SKM-1 (cell line): ENCODE data around the gene CBL.
A peak's percentile ranks its signal among the peaks of the same experiment; 100 is the strongest.
"Not testable (repeated sequence)": the region's sequence is repeated elsewhere in the genome, so short reads cannot be mapped to it uniquely, and the experiment has no call there.

ENCODE experiments used
- DNase-seq: peaks from one replicate; lab custom pipeline; 2025; ENCODE audit not compliant: unreplicated experiment; lab: John Stamatoyannopoulos, UW

The CBL gene

DNA sequence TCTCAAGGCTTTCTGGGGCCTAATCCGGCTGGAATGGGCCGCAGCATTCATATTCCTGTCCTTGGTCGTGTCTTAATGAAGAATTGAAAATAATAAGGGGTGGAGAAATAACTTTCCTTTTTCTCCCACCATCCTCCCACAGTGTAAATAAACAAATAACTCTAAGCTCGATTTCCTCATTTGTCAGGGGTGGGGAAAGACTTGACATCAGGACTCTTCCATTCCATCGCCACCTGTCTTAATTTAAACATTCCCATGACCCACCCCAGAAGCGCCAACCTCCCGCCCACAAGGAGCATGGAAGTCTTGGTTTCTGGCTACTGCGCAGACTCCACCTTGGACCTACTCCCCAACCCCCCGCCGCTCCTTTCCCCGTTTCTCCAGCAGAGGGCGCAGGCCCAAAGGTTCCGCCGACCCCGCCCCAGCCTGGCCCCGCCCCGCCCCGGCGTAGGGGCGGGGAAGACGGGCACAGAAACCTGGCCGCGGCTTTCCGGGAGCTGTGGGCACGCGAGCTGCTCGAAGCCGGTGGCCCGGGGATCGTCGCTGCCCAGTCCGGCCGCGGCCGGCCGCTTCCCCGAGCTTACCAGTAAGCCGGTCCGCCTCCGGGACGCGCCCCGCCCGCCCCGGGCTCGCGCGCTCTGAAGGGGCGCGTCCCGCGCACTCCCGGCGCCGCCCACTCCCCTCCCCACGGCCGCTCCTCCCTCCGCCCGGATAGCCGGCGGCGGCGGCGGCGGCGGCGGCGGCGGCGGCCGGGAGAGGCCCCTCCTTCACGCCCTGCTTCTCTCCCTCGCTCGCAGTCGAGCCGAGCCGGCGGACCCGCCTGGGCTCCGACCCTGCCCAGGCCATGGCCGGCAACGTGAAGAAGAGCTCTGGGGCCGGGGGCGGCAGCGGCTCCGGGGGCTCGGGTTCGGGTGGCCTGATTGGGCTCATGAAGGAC, at the start of gene CBL:
Gene CBL, plus strand, starts transcription at position 766 of the 937 bp plus-strand sequence. Its CDS starts 79 bp downstream, at position 845.
- peak; percentile 51 for DNase-seq

DNA sequence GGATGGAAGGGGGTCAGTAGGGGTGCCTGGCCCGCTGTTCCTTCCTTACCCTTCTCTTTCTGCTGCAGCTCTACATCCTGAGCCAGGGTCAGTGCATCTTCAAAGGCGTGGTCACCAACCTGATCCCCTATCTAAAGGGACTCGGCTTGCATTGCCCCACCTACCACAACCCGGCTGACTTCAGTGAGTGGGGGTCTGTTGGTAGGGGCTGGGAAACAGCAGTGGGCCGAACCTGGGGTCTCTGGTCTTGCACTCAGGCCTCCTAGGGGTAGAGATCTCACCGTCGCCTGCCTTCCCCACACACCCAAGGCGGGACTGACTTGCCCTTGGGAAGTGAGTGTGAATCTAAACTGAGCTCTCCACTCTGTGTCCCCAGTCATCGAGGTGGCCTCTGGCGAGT, 49.6 kb upstream of the CBL start:
- DNase-seq: no peak

GRCh38 chr11:119157063-119157462, 49.1 kb upstream of the CBL start:
- no peak for DNase-seq

GRCh38 chr11:119158467-119158866, 47.7 kb upstream of the CBL start:
- no peak for DNase-seq

GRCh38 chr11:119160151-119160550, 46.0 kb upstream of the CBL start:
- no peak for DNase-seq

DNA sequence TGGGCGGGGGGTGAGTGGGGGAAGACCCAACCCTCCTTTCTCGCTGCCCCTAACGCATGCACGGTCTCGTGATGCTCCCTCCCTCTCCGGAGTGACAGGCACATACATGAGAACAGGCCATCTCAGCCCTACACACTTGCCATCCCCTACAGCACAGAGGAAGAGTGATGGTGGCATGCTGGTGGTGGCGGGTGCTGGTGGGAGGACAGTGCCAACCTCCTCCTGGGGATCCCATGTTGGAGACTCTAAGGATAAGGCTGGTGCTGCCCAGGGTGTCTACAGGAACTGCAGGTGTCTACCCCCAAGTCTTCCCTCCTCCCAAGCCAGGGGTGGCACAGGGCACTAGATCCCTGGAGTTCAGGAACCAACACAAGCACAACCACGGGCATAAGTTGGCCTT, 44.3 kb upstream of the CBL start:
- DNase-seq: no peak

- DNase-seq: no peak
These were observed 39.6 kb upstream of the CBL start for GRCh38 chr11:119166368-119167076.

- not testable (repeated sequence) for DNase-seq
These were observed 39.1 kb upstream of the CBL start for GRCh38 chr11:119167077-119167458.

DNA sequence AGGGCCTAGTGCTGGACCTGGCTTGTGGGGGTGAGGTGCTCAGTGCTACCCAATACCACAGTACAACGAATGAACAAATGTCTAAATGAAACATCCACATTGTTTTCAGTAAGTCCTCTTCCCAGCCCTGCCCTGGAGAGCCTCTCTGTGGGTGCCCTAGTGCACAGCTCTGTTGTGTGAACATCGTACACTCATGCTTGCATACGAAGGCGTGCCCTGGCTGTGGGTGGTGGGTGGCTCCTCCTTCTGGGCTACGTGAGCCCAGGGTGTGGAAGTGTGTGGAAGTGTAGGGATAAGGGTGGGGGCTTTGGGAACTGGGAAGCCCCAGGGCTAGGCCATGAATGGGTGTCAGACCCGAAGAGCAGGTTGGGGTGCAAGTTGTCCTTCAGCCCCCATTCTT, 38.2 kb upstream of the CBL start:
- DNase-seq: no peak

DNA sequence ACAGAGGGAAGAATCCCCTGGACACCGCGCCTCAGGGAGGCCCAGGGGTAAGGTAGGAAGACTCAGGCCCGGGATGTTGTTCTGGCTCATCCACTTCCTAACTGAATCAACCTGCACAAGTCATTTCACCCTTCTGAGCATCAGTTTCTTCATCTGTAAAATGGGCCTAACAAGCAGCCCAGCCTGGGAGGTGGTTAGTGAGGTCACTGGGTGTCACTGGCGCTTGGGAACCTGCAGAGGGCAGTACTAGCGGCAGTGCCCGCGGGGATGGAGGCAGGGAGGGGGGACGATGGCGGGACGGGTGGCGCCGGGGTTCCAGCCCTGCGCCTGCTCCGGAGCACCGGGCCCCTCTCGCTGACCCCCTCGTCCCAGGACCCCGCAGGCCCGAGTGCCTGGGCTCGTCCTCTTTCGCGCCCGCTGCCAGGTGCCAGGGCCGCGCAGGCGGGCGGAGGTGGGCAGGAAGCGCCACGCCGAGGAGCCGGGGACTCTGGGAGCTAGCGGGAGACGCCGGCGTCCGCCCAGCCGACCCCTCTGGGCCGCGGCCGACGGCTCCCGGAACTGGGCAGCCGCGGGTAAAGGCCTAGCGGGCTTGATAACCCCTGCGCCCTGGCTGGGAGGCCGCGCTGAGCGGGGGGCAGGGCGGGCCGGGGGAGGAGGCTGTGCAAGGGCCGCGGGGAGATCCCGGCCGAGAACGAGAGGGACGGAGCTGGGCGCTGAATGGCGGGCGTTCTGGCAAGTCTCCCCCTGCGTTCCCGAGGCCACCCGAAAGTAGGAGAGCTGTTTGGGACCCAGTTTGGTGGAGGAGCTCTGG, 37.5 kb upstream of the CBL start, which contains the start of gene NLRX1:
Gene NLRX1, plus strand, starts transcription at position 255 of the 811 bp plus-strand sequence. CDS start 2,679 bp downstream, outside the sequence.
- peak; percentile 76 for DNase-seq

DNA sequence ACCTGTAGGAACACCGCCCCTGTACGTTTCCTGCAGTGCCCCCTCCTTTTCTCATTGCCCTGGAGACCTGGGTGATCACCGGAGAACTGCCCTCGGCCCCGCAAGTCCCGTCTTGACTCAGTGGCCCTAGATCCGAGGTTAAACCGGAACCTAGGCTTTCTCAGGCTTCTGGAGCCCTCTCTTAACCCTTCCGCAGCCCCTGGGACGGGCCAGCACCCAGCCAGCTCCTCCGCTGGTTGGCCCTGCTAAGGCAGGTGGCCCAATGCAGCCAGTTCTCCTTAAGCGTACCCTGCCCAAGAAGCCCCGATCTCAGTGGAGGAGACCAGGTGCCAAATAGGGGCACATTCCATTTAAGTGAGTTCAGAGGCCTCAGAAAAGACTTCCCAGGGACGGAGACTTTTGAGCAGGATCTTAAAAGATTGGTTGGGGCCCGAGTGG, 36.8 kb upstream of the CBL start:
- DNase-seq: no peak

- peak; percentile 59 for DNase-seq
These were observed 33.6 kb upstream of the CBL start for GRCh38 chr11:119172513-119172912.

- no peak for DNase-seq
These were observed 32.7 kb upstream of the CBL start for GRCh38 chr11:119173453-119173852.

DNA sequence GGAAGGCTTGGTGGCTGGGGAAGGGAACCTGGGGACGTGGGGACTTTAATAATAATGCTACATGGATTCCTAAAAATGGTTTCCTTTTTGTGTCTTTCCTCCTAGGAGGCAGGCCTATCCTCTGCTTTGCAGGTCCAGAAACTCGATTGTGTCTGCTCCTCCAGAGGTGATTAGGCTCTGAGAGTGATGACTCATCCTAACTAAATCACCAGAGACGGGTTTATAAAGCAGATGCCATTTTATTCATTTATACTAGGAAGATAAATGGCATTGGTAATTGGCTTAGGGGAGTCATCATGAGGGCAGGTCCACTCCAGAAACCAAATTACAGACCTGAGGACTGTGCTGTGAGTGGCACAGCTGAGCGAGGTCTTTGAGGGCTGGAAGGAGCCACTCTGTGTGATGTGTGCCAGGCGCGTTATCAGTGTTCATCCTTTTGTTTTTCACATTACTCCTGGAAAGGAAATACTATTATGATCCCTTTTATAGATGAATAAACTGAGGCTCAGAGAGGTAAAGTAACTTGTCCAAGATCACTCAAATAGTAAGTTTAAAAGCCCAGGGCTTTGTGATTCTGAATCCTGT, 30.6 kb upstream of the CBL start:
- DNase-seq: no peak

DNA sequence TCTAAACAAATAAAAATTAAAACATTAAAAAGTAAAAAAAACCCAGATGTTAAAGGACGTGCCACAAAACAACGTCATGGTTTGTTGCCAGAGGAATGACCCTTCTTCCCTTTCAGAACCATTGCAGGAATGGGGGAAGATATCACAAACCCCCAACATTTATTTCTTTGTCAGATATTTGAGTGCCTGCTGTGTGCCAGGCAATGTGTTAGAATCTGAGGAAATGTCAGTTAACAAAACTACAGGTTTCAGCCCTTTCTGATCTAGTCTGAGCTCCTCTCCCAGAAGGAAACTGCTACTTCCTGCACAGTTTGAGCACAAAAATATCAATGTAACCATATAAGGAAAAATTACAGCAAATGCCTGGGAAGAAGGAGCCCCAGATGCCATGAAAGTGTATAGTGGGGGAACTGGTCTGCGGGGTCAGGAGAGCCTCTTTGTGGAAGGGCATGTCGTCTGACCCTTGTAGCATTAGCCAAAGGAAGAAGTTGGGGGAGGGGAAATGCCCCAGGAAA, 27.9 kb upstream of the CBL start:
- no peak for DNase-seq

DNA sequence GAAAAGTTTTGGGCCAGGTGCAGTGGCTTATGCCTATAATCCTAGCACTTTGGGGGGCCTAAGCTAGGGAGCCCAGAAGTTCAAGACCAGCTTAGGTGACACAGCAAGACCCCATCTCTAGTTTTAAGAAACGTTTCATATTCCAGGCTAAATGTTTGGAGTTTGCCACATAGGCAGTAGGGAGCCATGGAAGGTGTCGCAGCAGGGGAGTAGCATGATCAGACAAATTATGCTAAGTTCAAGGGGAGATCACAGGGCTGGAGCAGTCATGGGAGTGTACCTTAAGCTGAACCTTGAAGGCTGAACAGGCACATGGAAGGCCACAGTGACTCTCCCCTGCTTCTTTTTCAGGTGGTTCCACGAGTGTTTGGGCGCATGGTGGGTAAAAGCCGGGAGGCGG, 26.8 kb upstream of the CBL start:
- no peak for DNase-seq

GRCh38 chr11:119179983-119180382, 26.2 kb upstream of the CBL start:
- DNase-seq: no peak

GRCh38 chr11:119180729-119181676, 25.1 kb upstream of the CBL start:
- DNase-seq: no peak

- peak; percentile 61 for DNase-seq
These were observed 24.3 kb upstream of the CBL start for GRCh38 chr11:119181677-119182412.
